HCT116 (cell line): ENCODE data around the gene GREB1L. TPM values are rescaled to one million over a fixed set of nuclear protein-coding genes. Genes with fewer than 3 reads are reported as not detected.

Experiments used
- ATAC-seq: fragments of 200-7000 bp; cut with Tn5 transposase; 2 replicates; pipeline ENCODE4 v1.9.1; 2020; ENCODE audit warnings: mild to moderate bottlenecking, moderate library complexity
- BruUV-seq: library from RNA; stranded (reverse); fragments of 400-500 nt; replicated peaks from 2 replicates; lab custom pipeline; 2021; lab: Mats Ljungman, UMichigan
- CTCF ChIA-PET: fragments of 300-600 bp; sonication (Branson Sonifier 250); formaldehyde crosslinking; loops from one replicate; lab custom pipeline; 2021; ENCODE audit warnings: antibody characterized with exemption; lab: Charles Lee
- POLR2A ChIA-PET: fragments of 300-600, 350-600 bp; sonication (Branson Sonifier 250); formaldehyde crosslinking; loops from one replicate; lab custom pipeline; 2021; ENCODE audit warnings: antibody characterized with exemption; lab: Charles Lee
- RAD21 ChIA-PET, 2 experiments: fragments of 300-600 bp; sonication (Branson Sonifier 250); formaldehyde crosslinking; loops; one replicate each; lab custom pipeline; 2023; ENCODE audit warnings: low total read pairs in 2 of 2; ENCODE audit not compliant: uncharacterized antibody in 2 of 2, unreplicated experiment in 2 of 2, low non-redundant PET in 1 of 2; lab: Charles Lee
- DNase-seq: peaks from one replicate; pipeline ENCODE4 v3.0.0-alpha.2; 2010; ENCODE audit warnings: low read depth, low spot score
- H2AFZ ChIP-seq: fragments of 200-600 bp; shearing (Covaris generic), sonication (generic); 2 replicates; pipeline ENCODE4 v1.6.1; 2017; ENCODE audit warnings: low read depth, mixed run types, mixed read lengths, antibody characterized with exemption, low read length; ENCODE audit not compliant: poor library complexity, severe bottlenecking
- H3K27ac ChIP-seq: 2 replicates; pipeline ENCODE4 v1.5.1; 2012; ENCODE audit warnings: low read depth, low read length
- H3K27me3 ChIP-seq: fragments of 200-600 bp; sonication (generic); 2 replicates; pipeline ENCODE4 v1.6.1; 2016; ENCODE audit warnings: mixed run types, low read length, mixed read lengths; ENCODE audit not compliant: insufficient read depth
- H3K36me3 ChIP-seq, 2 experiments: fragments of 200-500 bp in 1 of 2; fragments of 200-600 bp in 1 of 2; sonication (Bioruptor generic) in 1 of 2; sonication (generic) in 1 of 2; 2 replicates each; pipeline versions ENCODE4 v1.5.1 to v1.6.1; 2014 to 2016; ENCODE audit warnings: low read length in 2 of 2, inconsistent platforms in 1 of 2, mixed read lengths in 1 of 2, mixed run types in 1 of 2; ENCODE audit not compliant: insufficient read depth in 2 of 2, control insufficient read depth in 1 of 2
- H3K4me1 ChIP-seq, 2 experiments: fragments of 200-600 bp in 1 of 2; sonication (generic) in 1 of 2; 2 replicates each; pipeline versions ENCODE4 v1.5.1 to v1.6.1; 2012 to 2017; ENCODE audit warnings: low read length in 2 of 2, inconsistent platforms in 1 of 2, mild to moderate bottlenecking in 1 of 2, mixed read lengths in 1 of 2, mixed run types in 1 of 2, moderate library complexity in 1 of 2; ENCODE audit not compliant: insufficient read depth in 2 of 2, control insufficient read depth in 1 of 2
- H3K4me2 ChIP-seq: fragments of 200-600 bp; sonication (generic); 2 replicates; pipeline ENCODE4 v1.6.1; 2017; ENCODE audit warnings: mixed run types, low read length, mixed read lengths
- H3K4me3 ChIP-seq, 2 experiments: fragments of 200-600 bp in 1 of 2; sonication (generic) in 1 of 2; replicated peaks in 1 of 2; 2 replicates each; pipeline ENCODE4 v1.5.1; 2011 to 2016; ENCODE audit warnings: low read length in 2 of 2, control low read depth in 1 of 2, low read depth in 1 of 2, mild to moderate bottlenecking in 1 of 2, mixed read lengths in 1 of 2, mixed run types in 1 of 2
- H3K79me2 ChIP-seq: fragments of 200-600 bp; sonication (generic); 2 replicates; pipeline ENCODE4 v1.6.1; 2017; ENCODE audit warnings: mild to moderate bottlenecking, mixed run types, low read length, moderate library complexity, mixed read lengths; ENCODE audit not compliant: insufficient read depth
- H3K9ac ChIP-seq: fragments of 200-600 bp; sonication (generic); 2 replicates; pipeline ENCODE4 v1.6.1; 2016; ENCODE audit warnings: low read length, mixed read lengths
- H3K9me2 ChIP-seq: fragments of 200-600 bp; sonication (generic), shearing (Covaris generic); 2 replicates; pipeline ENCODE4 v1.6.1; 2017; ENCODE audit warnings: mixed run types, mild to moderate bottlenecking, moderate library complexity; ENCODE audit not compliant: insufficient read depth
- H3K9me3 ChIP-seq, 2 experiments: fragments of 200-500 bp in 1 of 2; fragments of 200-600 bp in 1 of 2; sonication (Bioruptor generic) in 1 of 2; sonication (generic) in 1 of 2; 2 replicates each; pipeline ENCODE4 v1.6.1; 2014 to 2017; ENCODE audit warnings: low read length in 2 of 2, mixed read lengths in 2 of 2, inconsistent platforms in 1 of 2, low read depth in 1 of 2, mild to moderate bottlenecking in 1 of 2, mixed run types in 1 of 2, moderate library complexity in 1 of 2; ENCODE audit not compliant: control insufficient read depth in 1 of 2, insufficient read depth in 1 of 2
- H4K20me1 ChIP-seq: fragments of 200-600 bp; sonication (generic), shearing (Covaris generic); 2 replicates; pipeline ENCODE4 v1.6.1; 2017; ENCODE audit warnings: mixed run types, mild to moderate bottlenecking, moderate library complexity; ENCODE audit not compliant: insufficient read depth
- CBX3 ChIP-seq: IDR thresholded peaks from 2 replicates; pipeline ENCODE4 v1.6.1; 2012; ENCODE audit warnings: low read depth
- CEBPB ChIP-seq: IDR thresholded peaks from 2 replicates; pipeline ENCODE4 v1.6.1; 2012; ENCODE audit warnings: low read depth
- EGR1 ChIP-seq: IDR thresholded peaks from 2 replicates; pipeline ENCODE4 v1.6.1; 2012; ENCODE audit warnings: low read depth
- ELF1 ChIP-seq: IDR thresholded peaks from 2 replicates; pipeline ENCODE4 v1.6.1; 2012; ENCODE audit warnings: low read depth, borderline replicate concordance
- EZH2phosphoT487 ChIP-seq: fragments of 200-600 bp; IDR thresholded peaks from 2 replicates; pipeline ENCODE4 v1.6.1; 2018; ENCODE audit warnings: antibody characterized with exemption, borderline replicate concordance
- FOSL1 ChIP-seq: IDR thresholded peaks from 2 replicates; pipeline ENCODE4 v1.6.1; 2012; ENCODE audit warnings: low read depth
- JUND ChIP-seq: IDR thresholded peaks from 2 replicates; pipeline ENCODE4 v1.6.1; 2012
- POLR2AphosphoS5 ChIP-seq: IDR thresholded peaks from 2 replicates; pipeline ENCODE4 v1.6.1; 2011; ENCODE audit warnings: mild to moderate bottlenecking, low read depth, low read length, moderate library complexity
- RAD21 ChIP-seq: IDR thresholded peaks from 2 replicates; pipeline ENCODE4 v1.6.1; 2012; ENCODE audit warnings: low read depth, mild to moderate bottlenecking
- SIN3A ChIP-seq: IDR thresholded peaks from 2 replicates; pipeline ENCODE4 v1.6.1; 2012; ENCODE audit warnings: low read depth
- SP1 ChIP-seq: IDR thresholded peaks from 2 replicates; pipeline ENCODE4 v1.6.1; 2012; ENCODE audit warnings: low read depth
- SRF ChIP-seq: IDR thresholded peaks from 2 replicates; pipeline ENCODE4 v1.6.1; 2012; ENCODE audit warnings: low read depth
- YY1 ChIP-seq: IDR thresholded peaks from 2 replicates; pipeline ENCODE4 v1.6.1; 2011; ENCODE audit warnings: low read length, low read depth, moderate library complexity, mild to moderate bottlenecking; ENCODE audit not compliant: insufficient replicate concordance; ENCODE audit errors: extremely low read depth
- ZBTB33 ChIP-seq: IDR thresholded peaks from 2 replicates; pipeline ENCODE4 v1.6.1; 2011; ENCODE audit warnings: mild to moderate bottlenecking, low read length, moderate library complexity; ENCODE audit not compliant: insufficient replicate concordance; ENCODE audit errors: extremely low read depth
- intact Hi-C: fragments of 100-400 bp; cut with micrococcal nuclease; formaldehyde crosslinking; loops from 2 replicates; pipeline ENCODE4 v1.10.0; 2022
- total RNA-seq: library from RNA; stranded (reverse); gene quantifications from one replicate; pipeline ENCODE4 v1.2.1, GENCODE V29; 2021; ENCODE audit not compliant: unreplicated experiment
- TF ChIP-seq, protein P1 (sequence below): IDR thresholded peaks from 2 replicates; pipeline ENCODE4 v1.6.1; 2012
- TF ChIP-seq, protein P2 (sequence below), 3 experiments: fragments of 200-600 bp in 1 of 3; sonication (generic) in 1 of 3; IDR thresholded peaks in 2 of 3; conservative IDR thresholded peaks in 1 of 3; 2 replicates each; pipeline ENCODE4 v1.5.1; 2012 to 2017; ENCODE audit warnings: low read depth in 2 of 3, low read length in 2 of 3, antibody characterized with exemption in 1 of 3, borderline replicate concordance in 1 of 3, control low read depth in 1 of 3, mild to moderate bottlenecking in 1 of 3, mixed read lengths in 1 of 3, mixed run types in 1 of 3, moderate library complexity in 1 of 3; ENCODE audit not compliant: insufficient read depth in 1 of 3

The GREB1L gene
- total RNA-seq, 1 experiment from 2014 or later, result 12.2 TPM

DNA sequence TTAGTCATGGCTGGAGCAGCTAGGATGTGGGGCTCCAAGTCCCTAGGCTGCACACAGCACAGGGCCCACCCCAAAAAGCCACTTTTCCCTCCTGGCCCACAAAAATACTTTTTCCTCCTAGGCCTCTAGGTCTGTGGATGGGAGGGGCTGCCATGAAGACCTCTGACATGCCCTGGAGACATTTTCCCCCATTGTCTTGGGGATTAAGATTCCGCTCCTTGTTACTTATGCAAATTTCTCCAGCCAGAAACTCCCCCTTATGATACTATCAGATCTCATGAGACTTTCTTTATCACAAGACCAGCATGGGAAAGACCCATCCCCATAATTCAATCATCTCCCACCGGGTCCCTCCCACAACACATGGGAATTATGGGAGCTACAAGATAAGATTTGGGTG lies 232.6 kb downstream of the GREB1L start:
- no TSS peak for BruUV-seq
- DNase-seq, result no peak
- no peaks in the 10 kb centered on the region for H4K20me1 ChIP-seq
- ChIA-PET POLR2A (no interaction called here), CTCF (no interaction called here), RAD21 (no interaction called here)
- no peak overlapping the region for H3K4me3 ChIP-seq
- no peaks in the 10 kb centered on the region for H3K36me3 ChIP-seq
- no peak overlapping the region for H3K9ac ChIP-seq
- no peak overlapping the region for H2AFZ ChIP-seq
- no peaks in the 10 kb centered on the region for H3K9me3 ChIP-seq
- no peaks in the 10 kb centered on the region for H3K4me1 ChIP-seq
- TF ChIP-seq CBX3 (no peak), EZH2phosphoT487 (no peak), ELF1 (no peak), ZBTB33 (no peak), FOSL1 (no peak), SRF (no peak), POLR2AphosphoS5 (no peak), EGR1 (no peak), SIN3A (no peak), CEBPB (no peak), YY1 (no peak), JUND (no peak), SP1 (no peak), RAD21 (no peak)
- TF ChIP-seq, protein P1, sequence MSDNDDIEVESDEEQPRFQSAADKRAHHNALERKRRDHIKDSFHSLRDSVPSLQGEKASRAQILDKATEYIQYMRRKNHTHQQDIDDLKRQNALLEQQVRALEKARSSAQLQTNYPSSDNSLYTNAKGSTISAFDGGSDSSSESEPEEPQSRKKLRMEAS, result no peak
- TF ChIP-seq, protein P2, sequence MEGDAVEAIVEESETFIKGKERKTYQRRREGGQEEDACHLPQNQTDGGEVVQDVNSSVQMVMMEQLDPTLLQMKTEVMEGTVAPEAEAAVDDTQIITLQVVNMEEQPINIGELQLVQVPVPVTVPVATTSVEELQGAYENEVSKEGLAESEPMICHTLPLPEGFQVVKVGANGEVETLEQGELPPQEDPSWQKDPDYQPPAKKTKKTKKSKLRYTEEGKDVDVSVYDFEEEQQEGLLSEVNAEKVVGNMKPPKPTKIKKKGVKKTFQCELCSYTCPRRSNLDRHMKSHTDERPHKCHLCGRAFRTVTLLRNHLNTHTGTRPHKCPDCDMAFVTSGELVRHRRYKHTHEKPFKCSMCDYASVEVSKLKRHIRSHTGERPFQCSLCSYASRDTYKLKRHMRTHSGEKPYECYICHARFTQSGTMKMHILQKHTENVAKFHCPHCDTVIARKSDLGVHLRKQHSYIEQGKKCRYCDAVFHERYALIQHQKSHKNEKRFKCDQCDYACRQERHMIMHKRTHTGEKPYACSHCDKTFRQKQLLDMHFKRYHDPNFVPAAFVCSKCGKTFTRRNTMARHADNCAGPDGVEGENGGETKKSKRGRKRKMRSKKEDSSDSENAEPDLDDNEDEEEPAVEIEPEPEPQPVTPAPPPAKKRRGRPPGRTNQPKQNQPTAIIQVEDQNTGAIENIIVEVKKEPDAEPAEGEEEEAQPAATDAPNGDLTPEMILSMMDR (IDR thresholded peaks at IDR 0.05 in 2 of 3, conservative IDR thresholded peaks at IDR 0.05 in 1 of 3; ENCODE audit: borderline replicate concordance in 1 of 3, insufficient read depth in 1 of 3, low read depth in 2 of 3, low read length in 2 of 3), result no peak
- no peak overlapping the region for H3K4me2 ChIP-seq
- no peak overlapping the region for H3K27ac ChIP-seq
- H3K9me2 ChIP-seq, result no peaks in the 10 kb centered on the region
- no peaks in the 10 kb centered on the region for H3K79me2 ChIP-seq
- intact Hi-C loops, result no loop called here
- no peaks in the 10 kb centered on the region for H3K27me3 ChIP-seq
- ATAC-seq, result no peak
